D721Med (cell line): Measurements from ENCODE around the gene TBC1D19.

Experiments
- DNase-seq: peaks from one replicate; pipeline ENCODE4 v3.0.0; 2011; ENCODE audit warnings: low spot score; ENCODE audit not compliant: insufficient read length
- FAIRE-seq: peaks from 2 replicates; lab custom pipeline; 2011; peaks lifted over from hg19 to GRCh38; lab: Jason Lieb, UNC
- TF ChIP-seq, protein P1 (sequence below): IDR thresholded peaks from 2 replicates; pipeline ENCODE4 v1.5.1; 2012; ENCODE audit warnings: mild to moderate bottlenecking, control low read depth; ENCODE audit not compliant: insufficient read depth; ENCODE audit errors: missing control alignments

The TBC1D19 gene

DNA sequence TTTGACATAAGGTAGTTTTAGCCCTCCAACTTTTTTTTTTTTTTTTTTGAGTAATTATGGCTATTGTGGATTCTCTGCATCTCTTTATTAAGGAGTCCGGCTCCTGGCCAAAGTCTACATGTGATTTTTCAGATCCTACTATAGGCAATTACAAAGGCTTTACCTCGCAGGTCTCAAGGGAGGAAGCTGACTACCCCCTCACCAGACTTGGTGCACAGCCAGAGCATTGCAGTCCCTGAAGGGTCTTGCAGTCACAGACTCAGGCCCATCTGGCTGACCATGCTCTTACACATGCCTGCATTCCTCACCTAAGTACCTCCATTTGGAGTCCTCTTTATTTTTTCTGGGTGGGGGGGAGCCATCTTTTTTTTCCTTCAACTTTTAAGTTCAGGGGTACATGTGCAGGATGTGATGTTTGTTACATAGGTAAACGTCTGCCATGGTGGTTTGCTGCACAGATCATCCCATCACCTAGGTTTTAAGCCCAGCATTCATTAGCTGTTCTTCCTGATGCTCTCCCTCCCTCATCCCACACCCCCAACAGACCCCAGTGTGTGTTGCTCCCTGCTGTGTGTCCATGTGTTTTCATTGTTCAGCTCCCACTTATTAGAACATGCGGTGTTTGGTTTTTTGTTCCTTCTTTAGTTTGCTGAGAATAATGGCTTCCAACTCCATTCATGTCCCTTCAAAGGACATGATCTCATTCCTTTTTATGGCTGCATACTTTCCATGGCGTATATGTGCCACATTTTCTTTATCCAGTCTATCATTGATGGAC is 188.4 kb downstream of the TBC1D19 start:
- TF ChIP-seq, protein P1, sequence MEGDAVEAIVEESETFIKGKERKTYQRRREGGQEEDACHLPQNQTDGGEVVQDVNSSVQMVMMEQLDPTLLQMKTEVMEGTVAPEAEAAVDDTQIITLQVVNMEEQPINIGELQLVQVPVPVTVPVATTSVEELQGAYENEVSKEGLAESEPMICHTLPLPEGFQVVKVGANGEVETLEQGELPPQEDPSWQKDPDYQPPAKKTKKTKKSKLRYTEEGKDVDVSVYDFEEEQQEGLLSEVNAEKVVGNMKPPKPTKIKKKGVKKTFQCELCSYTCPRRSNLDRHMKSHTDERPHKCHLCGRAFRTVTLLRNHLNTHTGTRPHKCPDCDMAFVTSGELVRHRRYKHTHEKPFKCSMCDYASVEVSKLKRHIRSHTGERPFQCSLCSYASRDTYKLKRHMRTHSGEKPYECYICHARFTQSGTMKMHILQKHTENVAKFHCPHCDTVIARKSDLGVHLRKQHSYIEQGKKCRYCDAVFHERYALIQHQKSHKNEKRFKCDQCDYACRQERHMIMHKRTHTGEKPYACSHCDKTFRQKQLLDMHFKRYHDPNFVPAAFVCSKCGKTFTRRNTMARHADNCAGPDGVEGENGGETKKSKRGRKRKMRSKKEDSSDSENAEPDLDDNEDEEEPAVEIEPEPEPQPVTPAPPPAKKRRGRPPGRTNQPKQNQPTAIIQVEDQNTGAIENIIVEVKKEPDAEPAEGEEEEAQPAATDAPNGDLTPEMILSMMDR, result no peak
- no peak for DNase-seq
- FAIRE-seq, result no peak

DNA sequence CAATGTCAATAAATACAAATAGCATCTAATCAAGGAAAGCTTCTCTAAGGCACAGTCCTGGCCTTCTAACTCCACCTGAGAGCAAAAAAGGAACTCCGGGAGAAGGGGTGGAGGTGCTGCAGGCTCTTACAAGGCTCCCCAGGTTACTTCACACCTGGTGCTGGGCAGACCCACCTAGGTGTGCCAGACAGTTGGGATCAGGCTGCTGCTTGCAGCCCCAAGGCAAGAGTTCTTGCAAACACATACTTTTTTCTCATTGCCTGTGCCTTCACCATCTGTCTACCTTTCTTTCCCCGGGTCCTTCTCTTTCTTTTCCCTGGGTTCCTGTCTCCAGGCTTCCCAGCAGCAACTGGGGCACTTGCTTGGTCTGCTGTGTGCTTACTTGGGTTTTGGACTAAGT is 195.3 kb downstream of the TBC1D19 start:
- FAIRE-seq (no peak), DNase-seq (no peak)
- TF ChIP-seq, protein P1, result no peak

DNA sequence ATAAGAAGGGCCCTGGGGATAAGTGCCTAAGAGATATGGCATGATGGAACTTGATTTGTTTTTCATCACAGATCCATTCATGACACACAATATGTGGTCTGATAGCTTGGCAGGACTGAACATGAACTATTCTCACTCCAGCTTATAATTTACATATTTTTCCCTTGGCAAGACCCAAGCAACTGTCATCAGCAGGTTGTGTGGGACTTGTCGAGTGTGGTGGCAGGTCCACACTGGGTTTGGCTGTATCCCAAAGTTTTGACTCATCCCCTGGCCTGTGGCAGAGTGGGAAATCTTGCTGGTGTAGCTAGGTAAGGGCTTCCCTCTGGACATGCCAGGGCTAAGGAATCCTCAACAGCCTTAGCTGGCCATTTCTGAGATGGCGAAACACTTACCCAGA is 195.8 kb downstream of the TBC1D19 start:
- FAIRE-seq (no peak), DNase-seq (no peak)
- TF ChIP-seq, protein P1, result no peak

DNA sequence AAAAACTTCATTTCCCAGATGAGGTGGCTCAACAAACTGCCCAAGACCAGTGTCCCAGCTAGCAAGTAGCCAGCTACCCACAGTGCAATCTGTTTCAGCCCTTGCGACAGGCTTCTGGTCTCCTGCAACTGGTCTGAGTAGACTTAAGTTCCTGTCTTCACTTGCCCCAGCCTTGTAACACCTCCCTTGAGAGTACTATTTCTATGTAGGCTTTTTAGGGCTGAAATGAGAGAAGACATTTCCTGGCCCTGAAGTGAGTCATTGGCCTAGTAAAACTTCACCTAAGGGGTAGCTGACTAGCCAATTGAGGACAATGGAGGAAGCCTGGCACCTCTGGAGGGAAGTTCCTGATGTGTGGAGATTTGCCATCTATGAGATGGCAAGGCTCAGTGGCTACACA is 196.7 kb downstream of the TBC1D19 start:
- TF ChIP-seq, protein P1, result no peak

DNA sequence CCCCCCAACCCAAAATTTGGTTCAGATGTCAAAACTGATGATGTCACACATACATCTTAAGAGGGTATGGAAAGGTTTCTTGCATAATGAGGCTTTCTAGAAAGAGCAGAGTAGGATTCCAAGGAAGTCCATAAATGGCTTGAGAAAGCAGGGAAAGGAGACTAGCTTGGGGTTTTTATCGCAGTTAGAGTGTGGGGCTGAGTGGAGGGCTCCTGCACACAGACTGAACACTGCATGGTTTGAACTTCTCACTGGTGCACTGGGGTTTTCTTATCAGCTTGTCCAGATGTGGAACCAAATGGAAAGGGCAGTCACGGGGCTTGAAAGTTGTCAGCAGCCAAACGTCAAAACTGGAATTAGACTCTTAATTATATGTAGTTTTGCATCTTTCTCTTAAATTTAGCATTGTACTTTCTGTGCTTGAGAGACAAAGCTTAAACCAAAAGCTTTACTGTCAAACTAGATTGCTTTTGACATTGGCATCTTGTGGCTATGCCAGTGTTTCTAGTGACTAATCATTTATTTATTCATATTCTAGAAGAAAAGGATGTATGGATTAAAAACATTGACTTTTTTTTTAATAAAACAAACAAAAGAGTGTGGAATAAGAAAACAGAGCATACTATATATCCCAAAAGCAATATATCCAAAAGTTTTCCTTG is 198.4 kb downstream of the TBC1D19 start:
- no peak for FAIRE-seq
- DNase-seq, result no peak
- TF ChIP-seq, protein P1, result no peak

More for the DNA sequence above, 196.7 kb downstream of the TBC1D19 start:
- FAIRE-seq (no peak), DNase-seq (no peak)

DNA sequence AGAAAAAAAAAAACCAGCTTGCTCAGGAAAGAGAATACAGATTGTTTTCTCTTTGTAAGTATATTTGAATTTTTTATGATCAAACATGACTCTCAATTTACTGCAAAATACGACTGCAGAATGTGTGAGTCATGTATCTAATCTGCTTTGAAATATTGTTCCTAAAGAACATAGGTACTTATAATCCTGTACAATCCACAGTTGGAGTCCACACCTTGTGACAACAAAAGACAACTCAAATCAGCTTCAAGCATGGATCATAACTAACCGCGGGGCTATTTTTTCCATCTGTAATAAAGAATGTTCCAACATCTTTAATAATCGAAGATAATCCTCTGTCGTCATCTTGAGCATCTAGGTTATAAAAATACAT is 198.9 kb downstream of the TBC1D19 start:
- DNase-seq (no peak), FAIRE-seq (no peak)
- TF ChIP-seq, protein P1, result no peak
